ENCODE data around the gene CNNM2.
"Not testable (repeated sequence)": the region's sequence is repeated elsewhere in the genome, so short reads cannot be mapped to it uniquely, and the experiment has no call there.

CNNM2 gene

DNA sequence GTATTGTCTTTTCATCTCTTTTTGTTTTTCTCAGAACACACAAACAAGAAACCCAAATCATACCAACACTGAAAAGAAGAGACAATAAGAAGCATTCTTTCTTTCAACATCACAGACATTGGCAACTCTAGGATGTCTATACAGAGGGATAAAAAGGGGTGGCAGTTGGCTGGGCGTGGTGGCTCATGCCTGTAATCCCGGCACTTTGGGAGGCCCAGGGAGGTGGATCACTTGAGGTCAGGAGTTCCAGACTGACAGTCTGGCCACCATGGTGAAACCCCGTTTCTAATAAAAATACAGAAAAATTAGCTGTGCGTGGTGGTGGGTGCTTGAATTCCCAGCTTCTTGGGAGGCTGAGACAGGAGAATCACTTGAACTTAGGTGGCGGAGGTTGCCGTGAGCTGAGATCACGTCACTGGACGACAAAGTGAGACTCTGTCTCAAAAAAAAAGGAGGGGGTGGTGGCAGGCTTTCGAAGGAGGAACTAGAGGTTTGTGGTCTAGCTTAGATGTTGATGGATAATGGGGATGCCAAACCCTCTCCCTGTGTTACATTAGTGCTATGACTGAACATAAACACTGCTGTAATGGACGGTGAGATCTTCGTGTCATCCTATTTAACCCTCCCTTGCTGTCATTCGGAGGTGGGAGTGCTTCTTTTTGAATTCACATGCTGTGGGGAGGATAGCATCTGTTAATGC is 9.4 kb downstream of the CNNM2 start:
- DNase-seq = no peak

DNA sequence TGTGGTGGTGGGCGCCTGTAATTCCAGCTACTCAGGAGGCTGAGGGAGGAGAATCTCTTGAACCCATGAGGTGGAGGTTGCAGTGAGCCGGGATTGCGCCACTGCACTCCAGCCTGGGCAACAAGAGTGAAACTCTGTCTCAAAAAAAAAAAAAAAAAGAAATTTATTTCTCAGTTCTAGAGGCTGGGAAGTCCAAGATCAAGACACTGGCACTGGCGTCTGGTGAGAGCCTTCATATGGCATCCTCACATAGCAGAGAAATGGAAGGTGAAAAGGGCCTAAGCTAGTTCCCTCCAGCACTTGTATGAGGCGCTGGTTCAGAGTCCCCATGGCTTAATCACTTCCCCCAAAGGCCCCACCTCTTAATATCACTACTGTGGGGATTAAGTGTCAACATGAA is 10.3 kb downstream of the CNNM2 start:
- DNase-seq = not testable (repeated sequence)

DNA sequence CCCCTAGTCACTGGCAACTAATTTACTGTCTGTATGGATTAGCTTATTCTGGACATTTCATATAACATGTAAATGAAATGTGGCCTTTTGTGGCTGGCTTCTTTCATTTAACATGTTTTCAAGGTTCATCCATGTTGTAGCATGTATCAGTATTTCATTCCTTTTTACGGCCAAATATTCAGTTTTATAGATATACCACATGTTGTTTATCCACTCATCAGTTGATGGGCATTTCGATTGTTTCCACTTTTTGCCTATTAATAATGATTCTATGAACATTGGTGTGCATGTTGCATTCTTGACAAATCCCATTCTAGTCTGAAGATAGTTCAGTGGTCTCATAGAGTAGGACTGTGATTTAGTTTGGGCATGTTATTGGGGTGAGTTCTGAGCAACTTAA is 12.6 kb downstream of the CNNM2 start:
- DNase-seq = no peak

DNA sequence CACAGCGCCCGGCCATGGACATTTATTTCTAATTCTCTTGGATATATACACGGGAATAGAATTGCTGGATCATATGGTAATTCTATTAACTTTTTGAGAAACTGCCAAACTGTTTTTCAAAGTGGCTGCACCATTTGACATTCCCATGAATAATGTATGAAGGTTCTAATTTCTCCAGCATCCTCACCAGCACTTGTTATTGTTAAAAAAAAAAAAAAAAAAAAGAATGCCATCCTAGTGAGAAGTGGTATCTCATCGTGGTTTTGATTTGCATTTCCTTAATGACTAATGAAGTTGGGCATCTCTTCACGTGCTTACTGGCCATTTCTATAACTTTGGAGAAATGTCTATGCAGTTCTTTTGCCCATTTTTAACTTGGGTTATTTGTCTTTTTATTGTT is 13.5 kb downstream of the CNNM2 start:
- no peak for DNase-seq

DNA sequence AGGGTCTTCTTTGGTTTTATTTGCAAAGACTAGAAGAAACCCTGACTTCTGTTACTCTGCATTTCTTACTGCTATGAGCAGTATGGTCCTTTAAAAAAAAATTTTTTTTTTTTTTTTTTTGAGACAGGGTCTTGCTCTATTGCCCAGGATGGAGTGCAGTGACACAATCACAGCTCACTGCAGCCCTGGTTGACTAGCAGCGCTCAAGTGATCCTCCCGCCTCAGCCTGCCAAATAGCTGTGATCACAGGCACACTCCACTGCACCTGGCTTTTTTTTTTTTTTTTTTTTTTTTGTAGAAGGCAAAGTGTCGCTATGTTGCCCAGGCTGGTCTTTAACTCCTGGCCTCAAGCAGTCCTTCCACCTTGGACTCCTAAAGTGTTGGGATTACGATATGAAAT is 17.4 kb downstream of the CNNM2 start:
- no peak for DNase-seq

GRCh38 chr10:102935939-102936605 is 18.0 kb downstream of the CNNM2 start:
- peak; percentile 50 for DNase-seq

DNA sequence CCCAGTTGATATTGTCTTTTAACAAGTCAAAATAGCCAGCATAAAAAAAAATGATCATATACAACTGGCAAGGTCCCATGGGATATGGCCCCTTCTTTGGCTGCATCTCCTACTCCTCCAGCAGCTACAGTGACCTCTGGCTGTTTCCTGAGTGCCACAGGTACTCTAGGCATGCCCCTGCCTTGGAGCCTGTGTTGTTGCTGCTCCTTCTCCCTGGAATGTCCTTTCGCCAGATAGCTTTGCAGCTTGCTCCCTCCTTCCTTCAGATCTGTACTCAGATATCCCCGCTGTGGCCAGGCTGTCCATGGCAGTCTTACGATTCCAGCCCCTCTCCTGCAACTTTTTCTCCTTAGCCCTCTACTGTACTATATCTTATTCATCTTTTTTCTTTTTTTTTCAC is 23.3 kb downstream of the CNNM2 start:
- DNase-seq = no peak

GRCh38 chr10:102945449-102945848 is 27.4 kb downstream of the CNNM2 start:
- DNase-seq = no peak

GRCh38 chr10:102945962-102946361 is 27.9 kb downstream of the CNNM2 start:
- no peak for DNase-seq

GRCh38 chr10:102946992-102947391 is 28.9 kb downstream of the CNNM2 start:
- no peak for DNase-seq

- DNase-seq = no peak
These were observed 30.1 kb downstream of the CNNM2 start for GRCh38 chr10:102948176-102948575.

DNA sequence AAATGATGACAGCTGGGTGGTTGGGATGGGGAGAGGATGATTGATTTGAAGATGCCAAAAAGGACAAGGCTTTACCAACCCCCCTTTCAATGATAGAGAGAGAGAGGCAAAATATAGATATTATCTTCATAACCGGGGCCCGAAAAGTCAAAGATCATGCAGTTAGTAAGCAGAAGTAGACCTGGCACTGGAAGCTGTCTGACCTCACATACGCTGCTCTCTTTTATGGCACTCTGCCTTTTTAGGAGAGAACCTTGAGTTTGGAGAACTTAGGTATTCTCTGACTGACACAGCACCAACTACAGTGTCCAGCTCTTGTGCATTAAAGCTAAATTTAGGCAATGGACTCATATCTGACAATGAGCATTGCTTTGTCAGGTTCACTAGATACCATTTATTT is 30.7 kb downstream of the CNNM2 start:
- no peak for DNase-seq

GRCh38 chr10:102949916-102950315 is 31.8 kb downstream of the CNNM2 start:
- DNase-seq = no peak

- no peak for DNase-seq
These were observed 33.2 kb downstream of the CNNM2 start for GRCh38 chr10:102951316-102951715.

GRCh38 chr10:102959360-102959759 is 41.3 kb downstream of the CNNM2 start:
- DNase-seq = no peak

GRCh38 chr10:102960157-102960556 is 42.1 kb downstream of the CNNM2 start:
- DNase-seq = no peak

GRCh38 chr10:102962267-102962666 is 44.2 kb downstream of the CNNM2 start:
- no peak for DNase-seq

- DNase-seq = no peak
These were observed 45.1 kb downstream of the CNNM2 start for GRCh38 chr10:102962951-102963755.

GRCh38 chr10:102963756-102964025 is 45.6 kb downstream of the CNNM2 start:
- DNase-seq = no peak

DNA sequence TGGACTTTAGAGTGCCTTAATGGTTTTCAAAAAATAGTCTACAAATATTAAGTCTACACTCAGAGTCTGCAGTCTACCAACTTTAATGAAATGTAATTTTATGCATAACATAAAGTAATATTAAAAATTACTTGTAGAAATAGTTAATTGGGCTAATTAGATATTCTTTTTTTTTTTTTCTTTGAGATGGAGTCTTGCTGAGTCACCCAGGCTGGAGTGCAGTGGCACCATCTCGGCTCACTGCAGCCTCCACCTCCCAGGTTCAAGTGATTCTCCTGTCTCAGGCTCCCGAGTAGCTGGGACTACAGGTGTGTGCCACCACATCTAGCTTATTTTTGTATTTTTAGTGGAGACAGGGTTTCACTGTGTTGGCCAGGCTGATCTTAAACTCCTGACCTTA is 46.0 kb downstream of the CNNM2 start:
- DNase-seq = not testable (repeated sequence)

DNA sequence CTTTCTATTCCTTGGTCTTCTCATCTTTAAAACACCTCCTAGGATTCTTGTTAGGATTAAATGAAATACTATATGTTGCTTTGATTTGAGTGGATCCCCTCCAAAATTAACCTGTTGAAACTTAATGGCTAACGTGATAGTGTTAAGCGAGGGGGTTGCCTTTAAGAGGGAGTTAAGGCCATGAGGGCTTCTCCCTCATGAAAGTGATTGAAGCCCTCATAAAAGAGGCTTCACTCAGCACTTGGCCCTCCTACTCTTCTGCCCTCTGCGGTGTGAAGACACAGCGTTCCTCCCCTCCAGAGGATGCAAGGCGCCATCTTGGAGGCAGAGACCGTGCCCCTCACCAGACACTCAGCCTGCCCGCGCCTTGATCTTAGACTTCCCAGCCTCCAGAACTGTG is 46.6 kb downstream of the CNNM2 start:
- no peak for DNase-seq

DNA sequence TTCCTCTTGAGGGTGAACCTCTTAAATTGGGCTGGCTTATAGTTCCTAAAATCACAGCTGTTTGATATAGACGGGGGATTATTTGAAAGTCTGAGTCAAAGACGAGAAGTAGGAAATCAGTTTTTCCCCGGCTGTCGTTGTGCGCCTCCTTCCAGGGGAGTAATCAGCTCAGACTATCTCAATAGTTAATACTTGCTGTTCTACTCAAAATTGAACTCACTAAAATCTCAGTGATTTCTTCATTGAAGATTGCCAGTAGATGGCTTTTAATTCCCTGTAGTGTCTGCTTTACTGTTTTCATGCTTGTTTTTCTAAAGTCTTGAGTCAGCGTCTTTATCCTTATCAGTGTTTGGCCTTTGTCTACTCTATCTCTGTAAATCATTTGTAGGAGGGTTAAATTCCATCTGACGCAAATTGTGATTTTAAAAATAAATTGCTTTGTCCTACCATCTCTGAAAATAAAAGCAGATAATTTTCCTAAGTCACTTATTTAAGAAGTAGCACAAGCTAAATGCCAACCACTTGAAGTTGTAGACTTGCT is 47.3 kb downstream of the CNNM2 start:
- no peak for DNase-seq

- DNase-seq = no peak
These were observed 49.0 kb downstream of the CNNM2 start for GRCh38 chr10:102967123-102967522.
